ENCODE measurements around the gene THSD7A. TPM values are rescaled to one million over a fixed set of nuclear protein-coding genes. Genes with fewer than 3 reads are reported as not detected.

The THSD7A gene
- total RNA-seq, 4 donors from 2014 or later = 11.4 to 24.7 (median 15.2) TPM

DNA sequence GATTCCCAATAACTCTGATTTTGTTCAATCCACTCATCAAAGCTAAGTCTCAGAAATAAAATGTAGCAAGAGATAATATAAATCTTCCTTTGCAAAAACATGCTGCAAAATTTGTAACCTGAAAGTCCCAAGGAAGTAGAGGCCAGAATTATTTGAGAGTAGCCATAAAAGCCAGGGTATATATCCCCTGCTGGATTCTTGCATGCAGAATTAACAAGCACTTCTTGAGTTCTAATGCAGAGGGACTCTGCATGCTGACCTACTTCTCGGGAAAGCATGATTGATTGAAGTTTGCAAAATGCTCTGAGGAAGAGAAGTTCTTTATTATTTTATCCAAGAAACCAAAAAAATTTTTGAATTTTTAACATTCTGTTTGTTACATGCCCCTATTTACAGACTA is 121.6 kb downstream of the THSD7A start:
- Histone ChIP-seq H3K9me3 (no peaks in the 10 kb centered on the region), H3K4me3 (no peak overlapping the region), H3K36me3 (no peaks in the 10 kb centered on the region), H3K27me3 (no peaks in the 10 kb centered on the region), H3K27ac (no peak overlapping the region), H3K4me1 (peaks cover 0 to 14% (median 0%) of the 10 kb centered on the region in 4 donors)
- DNase-seq (ENCODE audit: low spot score in 2 of 2) = no peak
- 49 to 55% methylated on average over 1 of the region's 1 CpG for WGBS, 2 donors
- TF ChIP-seq EP300 (IDR thresholded peaks at IDR 0.05) = no peak
- TF ChIP-seq, protein P1, sequence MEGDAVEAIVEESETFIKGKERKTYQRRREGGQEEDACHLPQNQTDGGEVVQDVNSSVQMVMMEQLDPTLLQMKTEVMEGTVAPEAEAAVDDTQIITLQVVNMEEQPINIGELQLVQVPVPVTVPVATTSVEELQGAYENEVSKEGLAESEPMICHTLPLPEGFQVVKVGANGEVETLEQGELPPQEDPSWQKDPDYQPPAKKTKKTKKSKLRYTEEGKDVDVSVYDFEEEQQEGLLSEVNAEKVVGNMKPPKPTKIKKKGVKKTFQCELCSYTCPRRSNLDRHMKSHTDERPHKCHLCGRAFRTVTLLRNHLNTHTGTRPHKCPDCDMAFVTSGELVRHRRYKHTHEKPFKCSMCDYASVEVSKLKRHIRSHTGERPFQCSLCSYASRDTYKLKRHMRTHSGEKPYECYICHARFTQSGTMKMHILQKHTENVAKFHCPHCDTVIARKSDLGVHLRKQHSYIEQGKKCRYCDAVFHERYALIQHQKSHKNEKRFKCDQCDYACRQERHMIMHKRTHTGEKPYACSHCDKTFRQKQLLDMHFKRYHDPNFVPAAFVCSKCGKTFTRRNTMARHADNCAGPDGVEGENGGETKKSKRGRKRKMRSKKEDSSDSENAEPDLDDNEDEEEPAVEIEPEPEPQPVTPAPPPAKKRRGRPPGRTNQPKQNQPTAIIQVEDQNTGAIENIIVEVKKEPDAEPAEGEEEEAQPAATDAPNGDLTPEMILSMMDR (IDR thresholded peaks at IDR 0.05) = no peak

DNA sequence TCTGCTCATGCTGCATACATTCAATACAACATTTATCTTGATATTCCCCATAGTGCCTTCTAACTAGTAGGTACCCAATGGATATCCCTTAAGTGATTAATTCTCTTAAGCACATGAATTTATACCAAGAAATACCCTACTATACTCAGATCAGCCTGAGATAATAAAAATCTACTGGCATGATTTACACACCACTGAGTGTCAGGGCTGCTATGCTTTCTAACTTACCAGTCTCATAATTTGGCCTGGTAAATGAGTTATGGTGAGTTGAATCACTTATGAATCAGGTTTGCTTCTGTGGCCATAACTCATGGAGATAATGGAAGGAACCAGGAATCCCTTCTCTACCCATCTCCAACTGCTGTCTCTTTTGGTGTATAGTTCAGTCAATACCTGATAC is 122.8 kb downstream of the THSD7A start:
- DNase-seq (ENCODE audit: low spot score in 2 of 2) = no peak
- TF ChIP-seq POLR2A (IDR thresholded peaks at IDR 0.05) = no peak
- TF ChIP-seq, protein P1 (IDR thresholded peaks at IDR 0.05) = no peak
- TF ChIP-seq EP300 (IDR thresholded peaks at IDR 0.05) = no peak
- no peak overlapping the region for H3K4me3 ChIP-seq
- H3K9me3 ChIP-seq = no peaks in the 10 kb centered on the region
- peaks cover 0 to 14% (median 0%) of the 10 kb centered on the region in 4 donors for H3K4me1 ChIP-seq
- H3K27ac ChIP-seq = no peak overlapping the region
- H3K36me3 ChIP-seq = no peaks in the 10 kb centered on the region
- H3K27me3 ChIP-seq = no peaks in the 10 kb centered on the region

DNA sequence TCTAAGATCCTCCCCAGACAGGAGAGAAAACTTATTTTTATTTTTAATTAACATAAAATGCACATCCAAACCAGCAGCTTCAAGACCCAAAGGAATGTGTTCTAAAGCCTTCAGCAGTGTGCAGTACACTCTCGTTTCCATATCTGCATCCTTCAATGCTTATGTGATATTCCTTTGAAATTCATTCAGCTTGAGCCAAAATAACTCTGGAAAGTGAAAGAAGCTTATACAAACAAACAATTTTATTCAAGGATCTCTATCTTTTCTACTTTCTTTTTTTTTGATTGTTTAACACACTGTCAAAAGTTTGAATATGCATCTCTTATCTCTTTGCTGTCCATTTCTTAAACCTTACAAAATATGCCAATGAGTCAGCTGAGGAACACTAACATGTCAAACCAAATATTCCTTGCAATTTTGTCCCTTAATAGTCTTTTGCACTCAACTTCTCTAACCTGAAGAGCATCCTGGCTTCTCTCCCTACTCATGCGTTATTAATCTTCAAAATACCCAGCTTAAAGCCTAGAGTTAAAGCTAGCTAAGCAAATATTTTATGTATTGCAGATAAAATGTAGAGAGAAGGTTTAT is 124.3 kb downstream of the THSD7A start:
- Histone ChIP-seq H3K27ac (no peak overlapping the region), H3K9me3 (no peaks in the 10 kb centered on the region), H3K4me1 (peaks cover 0 to 24% (median 0%) of the 10 kb centered on the region in 4 donors), H3K27me3 (no peaks in the 10 kb centered on the region), H3K4me3 (no peak overlapping the region), H3K36me3 (no peaks in the 10 kb centered on the region)
- no peak for TF ChIP-seq POLR2A (IDR thresholded peaks at IDR 0.05)
- TF ChIP-seq, protein P1 (IDR thresholded peaks at IDR 0.05) = no peak
- TF ChIP-seq EP300 (IDR thresholded peaks at IDR 0.05) = no peak
- no peak for DNase-seq (ENCODE audit: low spot score in 2 of 2)
- WGBS, 2 donors = 50 to 56% methylated on average over 2 of the region's 2 CpGs

DNA sequence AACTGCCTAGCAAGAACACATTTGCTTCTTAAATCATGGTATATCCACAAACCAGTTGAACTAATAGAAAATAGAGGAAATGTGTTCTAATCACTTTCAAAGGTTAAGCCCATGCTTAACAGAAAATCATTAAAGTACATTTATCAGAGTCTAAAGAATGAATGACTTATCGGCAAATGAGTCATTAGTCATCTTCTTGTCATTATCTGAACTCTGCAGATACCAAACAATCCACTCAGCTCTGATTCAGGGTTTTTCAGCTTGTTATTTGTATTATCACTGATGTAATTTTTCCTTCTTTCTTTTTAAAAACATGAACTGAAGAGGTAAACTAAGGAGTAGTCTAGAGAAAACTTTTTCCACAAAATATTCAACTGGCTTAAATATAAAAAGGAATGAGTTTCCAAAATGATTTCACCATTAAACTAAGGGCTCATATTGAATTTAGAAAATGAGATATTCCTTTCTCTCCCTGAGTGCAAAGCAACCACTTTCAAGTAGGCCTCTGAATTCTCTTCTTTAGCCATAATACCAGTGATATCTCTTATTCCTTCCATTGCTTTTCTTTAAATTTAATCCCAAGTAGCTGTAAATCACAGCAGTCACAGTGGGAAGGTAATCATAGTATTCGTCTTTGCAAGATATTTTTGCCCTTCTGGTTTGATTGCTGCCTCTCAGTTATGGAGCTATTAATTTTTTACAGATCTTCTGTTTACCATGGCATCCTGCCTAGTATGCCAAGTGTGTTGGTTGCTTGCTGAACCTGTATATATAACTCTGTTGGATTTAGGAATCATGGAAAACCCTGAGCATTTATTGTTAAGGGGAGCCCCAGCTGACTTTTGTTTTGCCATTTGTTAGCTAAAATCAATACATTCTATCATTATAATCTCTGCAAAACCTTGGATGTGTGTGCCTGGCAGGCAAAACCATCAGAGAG is 125.1 kb downstream of the THSD7A start:
- no peak for DNase-seq (ENCODE audit: low spot score in 2 of 2)
- TF ChIP-seq EP300 (IDR thresholded peaks at IDR 0.05) = no peak
- TF ChIP-seq, protein P1 (IDR thresholded peaks at IDR 0.05) = no peak
- TF ChIP-seq POLR2A (IDR thresholded peaks at IDR 0.05) = no peak
- 53 to 54% methylated on average over 2 of the region's 2 CpGs for WGBS, 2 donors

DNA sequence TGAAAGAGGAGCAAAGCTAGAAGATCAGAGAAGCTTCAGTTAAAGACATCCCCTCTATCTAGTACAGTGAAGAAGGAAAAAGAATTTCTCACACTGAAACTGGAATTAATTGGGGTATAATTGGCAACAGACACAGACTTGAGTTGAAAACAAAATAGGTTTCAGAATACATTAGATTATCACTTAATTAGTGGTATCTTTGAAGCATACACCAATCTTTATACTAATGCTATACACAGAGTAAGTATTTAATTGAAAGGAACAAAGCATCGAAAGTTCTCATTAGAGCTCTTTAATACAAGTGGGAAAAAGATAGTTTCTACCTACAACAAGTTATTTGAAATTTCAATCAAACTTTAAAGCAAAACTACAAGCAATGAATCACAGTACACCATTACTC is 128.2 kb downstream of the THSD7A start:
- WGBS, 2 donors = 92 to 100% methylated on average over 1 of the region's 1 CpG
- TF ChIP-seq EP300 (IDR thresholded peaks at IDR 0.05) (no peak), POLR2A (IDR thresholded peaks at IDR 0.05) (no peak)
- TF ChIP-seq, protein P1 (IDR thresholded peaks at IDR 0.05) = no peak
- H3K4me1 ChIP-seq = peaks cover 0 to 32% (median 0%) of the 10 kb centered on the region in 4 donors
- H3K27me3 ChIP-seq = no peaks in the 10 kb centered on the region
- no peak overlapping the region for H3K4me3 ChIP-seq
- H3K9me3 ChIP-seq = no peaks in the 10 kb centered on the region
- no peak overlapping the region for H3K27ac ChIP-seq
- no peak for DNase-seq (ENCODE audit: low spot score in 2 of 2)
- H3K36me3 ChIP-seq = no peaks in the 10 kb centered on the region

More for the DNA sequence above, 125.1 kb downstream of the THSD7A start:
- Histone ChIP-seq H3K27me3 (no peaks in the 10 kb centered on the region), H3K27ac (peak overlapping the region in 1 of 4 donors; percentile 56), H3K9me3 (no peaks in the 10 kb centered on the region), H3K36me3 (no peaks in the 10 kb centered on the region), H3K4me3 (no peak overlapping the region), H3K4me1 (peaks cover 0 to 28% (median 0%) of the 10 kb centered on the region in 4 donors)

All from tibial nerve (tissue), 4 donors.